Colon (tissue), 2 donors: ENCODE data around the gene CCL20.
"Not testable (repeated sequence)": the region's sequence is repeated elsewhere in the genome, so short reads cannot be mapped to it uniquely, and the experiment has no call there.

Source experiments
- FAIRE-seq: peaks from 2 replicates; lab custom pipeline; 2012; peaks lifted over from hg19 to GRCh38; lab: Jason Lieb, UNC
- donor health status: control.
- donor health status: control.

The CCL20 gene, protein sequence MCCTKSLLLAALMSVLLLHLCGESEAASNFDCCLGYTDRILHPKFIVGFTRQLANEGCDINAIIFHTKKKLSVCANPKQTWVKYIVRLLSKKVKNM

DNA sequence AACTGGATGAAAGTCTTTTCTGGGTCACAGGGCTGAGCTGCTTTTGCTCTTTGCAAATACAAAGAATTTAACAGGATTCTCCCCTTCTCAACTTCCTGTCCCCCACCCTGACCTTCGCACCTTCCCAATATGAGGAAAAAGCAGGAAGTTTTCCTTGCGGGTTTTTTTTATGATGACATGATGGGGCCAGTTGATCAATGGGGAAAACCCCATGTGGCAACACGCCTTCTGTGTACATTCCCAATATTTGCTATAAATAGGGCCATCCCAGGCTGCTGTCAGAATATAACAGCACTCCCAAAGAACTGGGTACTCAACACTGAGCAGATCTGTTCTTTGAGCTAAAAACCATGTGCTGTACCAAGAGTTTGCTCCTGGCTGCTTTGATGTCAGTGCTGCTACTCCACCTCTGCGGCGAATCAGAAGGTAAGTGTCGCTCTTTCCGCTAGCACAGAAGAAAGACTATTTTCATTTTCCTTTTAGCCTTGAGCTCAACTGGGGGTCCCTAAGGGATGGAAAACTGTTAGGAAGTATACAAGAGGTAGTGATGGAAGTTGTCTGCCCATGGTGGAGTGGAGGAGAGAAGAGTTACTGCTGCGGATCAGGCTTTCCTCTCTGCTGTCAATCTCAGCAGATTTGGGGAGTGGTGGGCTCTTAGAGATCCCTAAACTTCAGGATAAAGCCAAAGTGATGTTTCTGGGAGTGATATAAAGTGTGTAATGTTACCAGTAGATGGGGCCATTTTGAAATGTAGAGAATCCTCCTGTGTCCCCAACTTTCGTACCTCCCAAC is at the start of gene CCL20:
CCL20 (plus strand) TSS at position 281 of the 792 bp plus-strand sequence; CDS start at position 351, 70 bp downstream.
- no peak for FAIRE-seq

DNA sequence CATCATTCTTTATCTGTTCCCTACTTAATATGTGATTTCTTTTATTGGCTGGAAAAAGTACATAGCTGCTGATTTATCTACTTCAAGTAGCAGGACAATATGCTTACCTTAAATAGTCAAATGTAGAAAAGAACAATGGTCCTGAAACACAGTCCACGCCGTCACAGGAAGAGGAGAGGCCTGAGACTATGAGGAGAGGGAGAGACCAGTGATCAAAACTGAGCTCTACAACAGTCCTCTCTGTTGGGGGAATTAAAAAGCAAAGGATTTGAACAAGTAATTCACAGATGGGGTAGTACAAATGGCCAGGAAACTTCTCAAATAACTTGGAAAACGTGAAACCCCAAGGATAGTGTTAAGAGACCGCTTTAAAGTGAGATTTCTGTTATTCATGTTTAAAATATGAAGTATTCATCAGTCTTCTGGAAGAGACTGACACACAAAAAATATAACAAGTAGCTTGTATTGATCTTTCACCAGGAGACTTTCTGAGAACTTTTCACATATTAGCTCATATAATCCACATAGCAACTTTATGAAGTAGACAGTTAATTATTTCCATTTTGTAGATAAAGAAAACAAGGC is 47.8 kb upstream of the CCL20 start:
- no peak for FAIRE-seq

DNA sequence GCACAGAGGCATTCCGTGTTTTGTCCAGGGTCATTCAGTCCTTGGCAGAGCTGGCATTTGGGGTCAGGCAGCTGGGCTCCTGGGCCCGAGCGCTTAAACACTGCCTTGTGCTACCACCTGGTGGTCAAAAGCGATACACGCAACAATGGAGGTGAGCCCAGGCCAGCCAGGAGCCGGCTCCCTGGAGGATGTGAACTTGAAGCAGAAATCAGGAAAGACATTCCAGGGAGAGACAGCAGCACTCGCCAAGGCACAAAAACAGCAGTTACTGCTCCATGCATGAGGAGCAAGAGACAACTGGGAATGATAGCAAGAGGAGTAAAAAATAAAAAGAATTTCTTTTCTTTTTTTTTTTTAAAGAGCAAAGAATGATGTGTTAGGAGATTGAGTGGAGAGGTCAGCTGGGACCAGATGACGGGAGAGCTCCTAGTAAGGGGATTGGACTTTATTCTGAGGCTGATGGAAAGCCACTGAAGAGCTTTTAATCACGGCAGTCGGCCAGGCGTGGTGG is 47.2 kb upstream of the CCL20 start:
- FAIRE-seq: no peak

DNA sequence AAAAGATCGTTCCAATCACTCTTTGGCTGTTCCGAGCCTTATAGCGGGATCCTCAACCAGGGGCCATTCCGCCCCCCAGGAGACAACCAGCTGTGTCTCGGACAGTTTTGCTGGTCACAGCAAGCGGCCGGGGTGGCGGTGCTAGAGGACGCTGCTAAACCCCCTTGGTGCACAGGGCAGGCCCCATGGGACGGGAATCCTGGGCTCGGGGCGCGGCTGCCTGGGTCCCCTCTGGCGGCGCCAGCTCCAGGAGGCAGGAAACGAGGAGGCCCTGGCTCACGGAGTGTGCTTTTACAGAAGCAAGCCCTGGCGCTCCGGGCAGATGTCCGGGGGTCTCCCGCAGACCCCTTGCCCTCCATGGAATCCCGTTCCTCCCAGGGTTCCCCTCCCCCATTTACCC is 45.8 kb upstream of the CCL20 start:
- FAIRE-seq: no peak

DNA sequence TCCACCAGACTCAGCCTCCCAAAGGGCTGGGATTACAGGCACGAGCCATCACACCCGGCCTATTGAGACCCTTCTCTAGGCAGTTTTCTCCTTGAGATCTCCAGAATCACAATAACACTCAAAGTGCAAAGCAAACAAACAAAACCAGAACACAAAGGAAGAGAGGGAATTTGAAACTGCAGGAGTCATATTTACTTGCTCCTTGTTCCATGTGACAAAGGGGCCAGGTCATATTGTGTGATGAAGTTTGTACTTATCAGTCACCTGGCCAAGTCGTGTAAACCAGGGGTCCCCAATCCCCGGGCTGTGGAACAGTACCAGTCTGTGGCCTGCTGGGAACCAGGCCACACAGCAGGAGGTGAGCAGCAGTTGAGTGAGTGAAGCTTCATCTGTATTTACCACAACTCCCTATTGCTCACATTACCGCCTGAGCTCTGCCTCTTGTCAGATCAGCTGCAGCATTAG is 41.4 kb upstream of the CCL20 start:
- FAIRE-seq: no peak

DNA sequence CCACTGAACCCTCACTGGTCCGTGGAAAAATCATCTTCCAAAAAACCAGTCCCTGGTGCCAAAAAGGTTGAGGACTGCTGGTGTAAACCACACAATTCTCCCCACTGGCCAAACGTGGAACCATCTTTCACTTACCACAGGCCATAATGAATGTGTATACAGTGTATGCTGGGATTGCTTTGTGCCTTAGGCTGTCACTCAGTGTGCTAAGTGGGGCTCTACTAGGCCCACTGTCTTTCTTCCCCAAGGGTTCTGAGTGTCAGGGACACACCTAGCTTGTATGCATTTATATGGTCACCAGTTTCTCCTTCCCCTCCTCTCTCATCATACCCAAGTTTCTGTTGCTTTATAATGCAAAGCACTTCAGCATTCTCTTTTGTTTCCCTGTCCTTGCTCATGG is 40.7 kb upstream of the CCL20 start:
- FAIRE-seq: no peak

DNA sequence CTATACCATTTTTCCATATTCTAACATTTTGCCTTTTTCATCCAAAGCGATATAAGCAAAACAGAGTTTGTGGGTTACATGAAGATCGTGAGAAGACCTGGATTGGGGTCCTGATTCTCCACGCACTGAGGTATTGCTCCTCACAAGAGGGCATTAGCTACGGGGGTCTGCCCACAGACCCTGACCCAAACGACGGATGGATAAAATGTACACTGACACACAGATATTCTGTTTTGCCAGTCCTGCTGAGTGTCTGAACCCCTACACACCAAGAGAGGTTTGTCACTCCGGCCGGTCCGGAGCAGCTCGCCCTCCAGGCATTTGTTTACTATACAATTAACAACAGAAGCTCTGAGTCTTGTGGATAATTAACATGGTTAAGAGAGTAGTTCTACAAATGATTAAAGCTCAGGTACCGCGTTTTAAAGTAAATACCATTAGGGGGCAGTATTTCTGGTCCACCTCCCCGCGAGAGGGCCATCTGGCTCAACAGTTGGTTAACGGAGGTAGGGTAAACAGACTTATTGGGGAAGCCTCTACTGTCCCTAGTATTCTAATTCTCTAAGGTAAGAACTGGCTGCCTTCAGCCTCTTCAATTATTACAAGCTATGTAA is 39.5 kb upstream of the CCL20 start:
- no peak for FAIRE-seq

DNA sequence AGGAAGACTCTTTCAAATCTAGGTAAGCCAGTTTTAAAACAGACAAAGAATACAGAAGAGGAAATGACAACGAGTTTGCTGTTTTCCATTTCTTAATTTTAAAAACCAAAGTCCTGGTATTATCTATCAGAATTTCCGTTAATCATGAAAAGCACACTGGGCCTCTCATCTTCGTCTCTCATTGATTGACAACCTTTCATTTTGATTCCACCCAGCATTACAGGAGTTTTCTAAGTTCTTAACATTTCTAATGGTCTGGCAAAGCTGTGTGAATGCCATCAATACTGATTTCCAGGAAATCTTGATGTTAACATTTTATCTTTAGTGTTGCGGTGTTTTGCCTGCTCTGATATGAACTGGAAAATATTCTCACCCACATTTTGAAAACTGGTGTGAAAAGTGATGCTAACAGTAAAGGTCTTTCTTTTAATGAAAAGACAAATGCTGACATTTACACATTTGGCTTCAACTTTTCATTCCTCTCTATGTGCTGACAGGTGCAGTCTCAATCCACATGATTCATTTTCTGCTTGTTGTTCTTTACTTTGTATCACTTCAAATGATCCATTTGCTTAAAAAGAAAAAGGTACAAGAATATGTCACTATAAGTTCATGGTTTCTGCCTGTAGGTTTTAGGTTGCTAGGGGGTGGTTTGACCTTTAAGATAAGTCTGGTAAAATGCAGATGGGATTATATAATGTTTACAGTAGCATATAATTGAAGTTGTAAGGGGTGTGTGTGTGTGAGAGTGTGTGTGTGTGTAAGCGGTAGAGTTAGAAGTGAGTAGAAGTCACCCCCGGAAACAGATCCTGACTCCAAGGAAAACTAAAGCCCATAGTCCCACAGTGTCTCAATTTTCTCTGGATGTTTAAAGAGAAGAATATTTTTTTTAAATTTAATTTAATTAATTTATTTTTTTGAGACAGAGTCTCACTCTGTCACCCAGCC is 38.5 kb upstream of the CCL20 start:
- no peak for FAIRE-seq

DNA sequence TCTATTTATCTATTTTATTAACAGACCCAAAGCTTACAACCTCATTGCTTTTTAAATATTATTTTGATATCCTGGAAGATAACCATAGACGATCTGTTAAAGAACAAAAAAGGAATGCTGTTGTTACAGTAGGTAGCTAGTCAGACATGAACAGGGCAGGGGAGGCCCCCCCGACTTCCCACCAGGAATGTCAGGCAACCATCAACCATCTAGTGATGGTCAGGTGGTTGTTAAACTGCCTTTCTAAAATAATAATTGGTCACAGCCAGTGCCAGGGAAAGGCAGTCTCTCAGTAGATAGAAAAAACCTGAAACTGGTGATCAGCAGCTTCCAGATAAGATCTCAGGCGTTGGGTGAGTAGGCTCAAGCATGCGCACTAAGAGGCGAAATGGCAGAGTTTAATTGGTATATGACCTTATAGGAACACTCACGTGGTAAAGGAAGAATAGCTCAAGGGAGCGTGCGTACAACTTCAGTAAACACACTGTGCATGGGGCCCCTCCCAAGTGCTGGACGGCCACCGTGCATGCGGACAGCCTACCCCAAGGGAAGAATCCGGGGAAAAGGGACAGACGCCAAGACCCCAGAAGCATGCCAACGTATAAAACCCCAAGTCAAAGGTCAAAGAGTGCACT is 32.5 kb upstream of the CCL20 start:
- FAIRE-seq: no peak

DNA sequence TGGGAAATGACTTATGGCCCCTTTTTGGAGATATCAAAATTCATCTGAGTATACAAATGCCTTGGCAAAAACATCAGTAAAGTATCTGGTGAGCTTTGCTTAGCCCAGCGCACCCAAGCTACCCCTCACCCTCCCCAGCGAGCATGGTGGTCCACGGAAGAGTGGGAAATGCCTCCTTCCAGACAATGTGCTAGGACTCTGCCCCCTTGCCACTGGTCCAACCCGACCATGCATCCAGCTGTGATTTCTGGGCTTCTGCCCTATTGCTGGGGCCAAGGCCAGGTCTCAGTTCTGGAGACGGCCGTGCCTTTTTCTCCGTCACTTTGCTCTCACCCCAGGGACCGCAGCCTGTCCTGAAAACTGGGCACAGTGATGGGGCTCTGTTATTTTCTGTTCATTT is 31.8 kb upstream of the CCL20 start:
- no peak for FAIRE-seq

DNA sequence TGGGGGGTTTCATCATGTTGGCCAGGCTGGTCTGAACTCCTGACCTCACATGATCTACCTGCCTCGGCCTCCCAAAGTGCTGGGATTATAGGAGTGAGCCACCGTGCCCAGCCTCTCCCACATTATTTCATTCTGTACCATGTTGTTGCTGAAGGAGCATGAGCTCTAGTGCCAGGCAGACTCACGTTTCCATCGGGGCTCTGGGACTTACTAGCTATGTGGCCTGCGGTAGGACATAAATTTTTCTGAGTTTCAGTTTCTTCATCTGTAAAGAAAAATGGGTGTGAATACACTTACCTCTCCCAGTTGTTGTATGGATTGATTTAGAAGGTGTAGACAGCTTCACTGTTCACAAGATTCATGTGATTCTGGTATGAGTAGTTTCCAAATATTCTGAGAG is 30.8 kb upstream of the CCL20 start:
- no peak for FAIRE-seq

DNA sequence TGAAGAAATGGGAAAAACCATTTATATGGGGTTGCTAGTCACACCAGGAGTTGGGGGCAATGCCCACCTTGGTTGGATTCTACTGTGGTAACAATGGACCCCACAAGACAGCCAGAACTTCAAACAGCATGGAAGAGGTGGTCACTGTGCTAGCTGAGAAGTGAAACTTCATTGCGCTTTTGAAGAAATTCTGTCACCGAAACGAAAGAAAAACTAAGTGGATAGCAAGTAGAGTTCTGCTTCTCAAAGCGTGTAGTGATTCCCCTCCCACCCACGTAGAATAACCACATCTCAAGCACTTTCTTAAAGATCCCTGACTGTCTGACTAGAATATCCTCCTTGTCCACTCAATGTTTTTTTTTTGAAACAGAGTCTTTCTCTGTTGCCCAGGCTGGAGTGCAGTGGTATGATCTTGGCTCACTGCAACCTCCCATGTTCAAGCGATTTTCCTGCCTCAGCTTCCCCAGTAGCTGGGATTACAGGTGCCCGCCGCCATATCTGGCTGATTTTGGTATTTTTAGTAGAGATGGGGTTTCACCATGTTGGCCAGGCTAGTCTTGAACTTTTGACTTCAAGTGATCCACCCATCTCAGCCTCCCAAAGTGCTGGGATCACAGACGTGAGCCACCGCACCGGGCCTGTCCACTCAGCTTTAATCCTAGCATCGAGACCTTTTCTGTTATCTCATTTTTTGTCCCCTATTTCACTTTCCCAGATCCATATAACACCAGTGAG is 30.1 kb upstream of the CCL20 start:
- FAIRE-seq: no peak

DNA sequence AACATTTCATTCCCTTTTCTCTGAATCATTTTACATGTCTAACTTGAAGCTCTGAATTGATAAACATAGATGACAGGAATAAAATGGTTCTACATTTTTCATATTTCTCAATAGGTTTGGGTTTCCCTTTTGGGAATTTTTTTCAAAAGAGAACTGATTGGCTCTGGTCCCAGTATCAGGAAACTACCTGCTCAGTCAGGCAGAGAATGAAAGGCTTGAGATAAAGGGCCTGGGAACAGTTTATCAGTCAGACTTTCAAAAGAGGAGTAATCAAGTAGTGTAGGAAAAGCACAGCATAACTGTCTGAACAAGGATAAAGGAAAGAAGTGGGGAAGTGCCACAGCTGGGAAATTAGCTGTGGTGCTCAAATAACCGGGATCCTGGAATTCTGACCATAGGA is 28.3 kb upstream of the CCL20 start:
- no peak for FAIRE-seq

DNA sequence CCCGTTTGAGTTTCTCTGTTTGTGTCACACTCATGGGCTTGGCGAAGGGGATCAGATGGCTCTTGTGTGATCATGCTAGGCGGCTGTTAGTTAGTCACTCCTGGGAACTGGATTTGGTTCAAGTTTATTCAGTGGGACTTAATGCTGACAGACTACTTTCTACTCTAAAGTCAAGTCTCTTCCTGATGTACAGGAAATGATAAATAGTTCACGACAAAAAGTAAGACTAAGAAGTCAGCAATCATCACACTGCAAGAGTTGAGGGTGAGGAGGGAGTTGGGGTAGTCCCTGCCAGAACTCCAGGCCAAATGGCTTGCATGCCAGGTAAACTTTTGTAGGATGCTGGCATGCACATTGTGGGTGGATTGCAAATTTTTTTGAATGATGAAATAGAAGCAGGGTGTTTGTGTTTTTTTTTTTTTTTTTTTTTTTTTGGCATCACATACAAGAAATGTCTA is 25.1 kb upstream of the CCL20 start:
- no peak for FAIRE-seq

DNA sequence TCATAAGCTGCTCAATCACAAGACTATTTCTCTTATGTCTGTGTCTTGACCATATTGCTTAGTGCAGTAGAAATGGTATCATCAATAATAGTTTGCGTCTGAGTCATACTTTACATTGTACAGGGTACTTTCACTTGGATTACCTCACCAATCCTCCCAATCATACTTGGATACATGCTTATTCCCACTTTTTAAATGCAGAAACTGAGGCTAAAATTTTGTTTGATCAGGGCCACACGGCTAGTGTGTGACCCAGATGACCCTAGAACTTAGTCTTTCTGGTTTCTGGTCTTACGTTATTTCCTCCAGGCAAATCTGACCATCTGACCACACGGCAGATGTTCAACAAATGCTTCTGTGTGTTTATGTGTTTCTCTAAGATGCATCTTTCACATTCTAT is 23.8 kb upstream of the CCL20 start:
- FAIRE-seq: no peak

DNA sequence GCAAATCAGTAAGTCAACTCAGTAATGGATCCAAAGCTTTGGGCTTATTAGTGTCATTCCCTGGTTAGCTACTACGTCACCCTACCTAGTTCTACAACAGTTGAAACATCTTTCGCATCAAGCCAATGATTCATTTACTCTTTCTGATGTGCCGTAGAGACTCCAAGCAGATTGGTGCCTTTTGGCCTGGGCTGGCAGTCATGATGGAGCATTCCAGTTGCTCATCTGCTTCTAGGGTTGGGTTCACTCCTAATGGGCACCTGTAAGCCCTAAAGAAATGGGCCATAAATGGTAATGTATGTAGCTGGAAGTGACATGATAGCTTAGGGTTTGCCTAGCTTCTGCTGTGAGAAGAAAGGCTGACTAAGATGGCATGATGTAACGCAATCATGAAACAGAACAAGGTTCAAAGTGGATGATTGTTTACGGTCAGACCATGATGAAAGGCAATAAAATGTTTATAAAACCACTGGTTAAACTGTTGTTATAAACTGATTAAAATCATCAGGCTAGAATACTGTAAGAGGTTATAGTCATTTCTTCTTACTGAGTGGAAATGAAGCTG is 20.4 kb upstream of the CCL20 start:
- no peak for FAIRE-seq

DNA sequence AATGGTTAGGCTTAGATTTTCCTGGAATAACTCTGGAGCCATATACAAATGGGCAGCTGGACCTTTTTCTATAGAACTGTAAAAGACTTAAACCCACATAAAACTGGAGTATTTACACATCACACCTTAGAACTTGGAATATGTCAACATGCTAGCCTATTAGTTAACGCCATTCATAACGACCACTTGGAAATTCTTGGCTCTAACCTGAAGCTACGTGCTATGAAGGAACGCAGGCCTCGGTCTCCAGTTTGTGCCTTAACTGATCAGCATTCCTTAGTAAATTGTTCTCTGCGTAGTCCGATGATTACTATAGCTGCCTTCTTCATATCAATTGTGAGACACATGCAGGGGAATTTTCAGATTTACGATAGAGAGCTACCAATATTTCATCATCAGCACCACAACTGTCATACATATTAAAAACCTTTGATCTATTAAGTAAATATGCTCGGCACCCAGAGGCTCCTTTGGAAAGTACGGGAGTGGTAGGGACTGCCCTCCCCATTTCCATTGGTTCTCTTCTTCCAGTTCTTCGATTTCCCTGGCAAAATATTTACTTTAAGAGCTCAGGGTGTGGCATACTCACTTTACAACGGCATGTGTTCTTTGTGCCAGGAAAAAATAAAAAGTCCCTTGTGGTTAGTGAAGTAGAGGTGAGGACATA is 17.5 kb upstream of the CCL20 start:
- FAIRE-seq: peak; percentile 38

DNA sequence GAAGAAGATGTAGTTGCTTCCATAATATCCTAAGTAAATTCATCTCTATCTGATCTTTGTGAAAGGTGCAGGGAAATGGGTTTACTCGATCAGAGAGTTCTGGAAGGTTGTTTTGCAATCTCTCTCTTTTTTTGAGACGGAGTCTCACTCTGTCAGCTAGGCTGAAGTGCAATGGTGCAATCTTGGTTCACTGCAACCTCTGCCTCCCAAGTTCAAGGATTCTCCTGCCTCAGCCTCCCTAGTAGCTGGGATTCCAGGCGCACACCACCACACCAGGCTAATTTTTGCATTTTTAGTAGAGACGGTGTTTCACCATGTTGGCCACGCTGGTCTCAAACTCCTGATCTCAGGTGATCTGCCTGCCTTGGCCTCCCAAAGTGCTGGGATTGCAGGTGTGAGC is 16.9 kb upstream of the CCL20 start:
- FAIRE-seq: not testable (repeated sequence)

DNA sequence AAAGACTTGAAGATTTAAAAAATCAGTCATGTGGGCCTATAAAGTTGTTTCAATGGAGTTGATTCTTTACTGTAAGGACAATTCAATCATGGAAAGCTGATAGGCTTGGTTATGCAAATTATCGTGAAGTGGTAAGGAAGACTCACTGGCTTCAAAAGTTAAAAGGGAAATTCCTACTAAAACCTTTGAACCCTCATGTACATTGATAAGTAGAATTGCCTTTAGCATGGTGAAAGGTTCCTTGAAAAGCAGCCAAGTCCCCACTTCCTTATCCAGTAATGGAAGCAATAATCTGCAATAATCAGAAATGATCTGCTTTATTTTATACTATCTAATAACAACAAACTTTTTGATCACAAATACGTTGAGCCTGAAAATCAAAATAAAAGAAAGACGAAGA is 14.4 kb upstream of the CCL20 start:
- FAIRE-seq: peak; percentile 69

DNA sequence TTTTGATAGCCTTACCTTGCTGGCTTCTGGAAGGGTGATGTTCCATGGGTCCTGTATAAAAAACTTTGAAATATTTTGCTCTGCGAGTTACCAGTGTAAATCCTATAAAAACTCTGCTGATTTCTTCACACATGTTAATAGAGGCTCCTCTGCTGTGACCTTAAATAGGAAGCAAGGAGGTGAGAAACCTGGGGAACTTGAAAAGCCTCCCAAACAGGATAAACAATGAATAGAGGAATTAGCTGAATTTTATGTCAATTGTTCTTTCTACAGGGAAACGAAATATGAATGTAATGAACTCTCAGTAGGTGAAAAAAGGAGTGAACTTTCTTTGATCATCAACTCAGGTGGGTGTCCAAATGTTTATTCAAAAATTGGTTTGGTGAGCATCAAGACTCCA is 10.8 kb upstream of the CCL20 start:
- FAIRE-seq: no peak
